HG02970 (cell line): ENCODE results near the gene SPINT2.
"Not testable (repeated sequence)": the region's sequence is repeated elsewhere in the genome, so short reads cannot be mapped to it uniquely, and the experiment has no call there.

Experiments
- ATAC-seq: cut with Tn5 transposase; IDR thresholded peaks from one replicate; pipeline ENCODE4 v1.9.1; 2021; ENCODE audit warnings: mild to moderate bottlenecking, moderate library complexity, moderate number of reproducible peaks; ENCODE audit not compliant: unreplicated experiment, low FRiP score

The SPINT2 gene, protein sequence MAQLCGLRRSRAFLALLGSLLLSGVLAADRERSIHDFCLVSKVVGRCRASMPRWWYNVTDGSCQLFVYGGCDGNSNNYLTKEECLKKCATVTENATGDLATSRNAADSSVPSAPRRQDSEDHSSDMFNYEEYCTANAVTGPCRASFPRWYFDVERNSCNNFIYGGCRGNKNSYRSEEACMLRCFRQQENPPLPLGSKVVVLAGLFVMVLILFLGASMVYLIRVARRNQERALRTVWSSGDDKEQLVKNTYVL

DNA sequence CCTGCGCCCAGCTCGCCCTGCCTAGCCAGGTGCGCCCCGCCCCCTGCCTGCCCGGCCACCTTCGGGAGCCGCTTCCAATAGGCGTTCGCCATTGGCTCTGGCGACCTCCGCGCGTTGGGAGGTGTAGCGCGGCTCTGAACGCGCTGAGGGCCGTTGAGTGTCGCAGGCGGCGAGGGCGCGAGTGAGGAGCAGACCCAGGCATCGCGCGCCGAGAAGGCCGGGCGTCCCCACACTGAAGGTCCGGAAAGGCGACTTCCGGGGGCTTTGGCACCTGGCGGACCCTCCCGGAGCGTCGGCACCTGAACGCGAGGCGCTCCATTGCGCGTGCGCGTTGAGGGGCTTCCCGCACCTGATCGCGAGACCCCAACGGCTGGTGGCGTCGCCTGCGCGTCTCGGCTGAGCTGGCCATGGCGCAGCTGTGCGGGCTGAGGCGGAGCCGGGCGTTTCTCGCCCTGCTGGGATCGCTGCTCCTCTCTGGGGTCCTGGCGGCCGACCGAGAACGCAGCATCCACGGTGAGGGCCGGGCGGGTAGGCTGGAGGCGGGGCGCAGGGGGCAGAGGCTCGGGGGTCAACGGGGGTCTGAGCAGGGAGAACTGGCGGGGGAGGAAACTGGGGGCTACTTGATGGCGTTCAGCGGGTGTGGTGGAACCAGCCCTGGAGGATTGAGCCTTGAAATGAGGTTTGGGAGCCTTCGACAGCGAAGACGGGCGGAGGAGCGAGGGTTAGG, at the start of gene SPINT2:
TSS of gene SPINT2 (plus strand) at position 88 of the 727 bp plus-strand sequence. CDS start at position 408, 320 bp downstream.
- no peak for ATAC-seq

DNA sequence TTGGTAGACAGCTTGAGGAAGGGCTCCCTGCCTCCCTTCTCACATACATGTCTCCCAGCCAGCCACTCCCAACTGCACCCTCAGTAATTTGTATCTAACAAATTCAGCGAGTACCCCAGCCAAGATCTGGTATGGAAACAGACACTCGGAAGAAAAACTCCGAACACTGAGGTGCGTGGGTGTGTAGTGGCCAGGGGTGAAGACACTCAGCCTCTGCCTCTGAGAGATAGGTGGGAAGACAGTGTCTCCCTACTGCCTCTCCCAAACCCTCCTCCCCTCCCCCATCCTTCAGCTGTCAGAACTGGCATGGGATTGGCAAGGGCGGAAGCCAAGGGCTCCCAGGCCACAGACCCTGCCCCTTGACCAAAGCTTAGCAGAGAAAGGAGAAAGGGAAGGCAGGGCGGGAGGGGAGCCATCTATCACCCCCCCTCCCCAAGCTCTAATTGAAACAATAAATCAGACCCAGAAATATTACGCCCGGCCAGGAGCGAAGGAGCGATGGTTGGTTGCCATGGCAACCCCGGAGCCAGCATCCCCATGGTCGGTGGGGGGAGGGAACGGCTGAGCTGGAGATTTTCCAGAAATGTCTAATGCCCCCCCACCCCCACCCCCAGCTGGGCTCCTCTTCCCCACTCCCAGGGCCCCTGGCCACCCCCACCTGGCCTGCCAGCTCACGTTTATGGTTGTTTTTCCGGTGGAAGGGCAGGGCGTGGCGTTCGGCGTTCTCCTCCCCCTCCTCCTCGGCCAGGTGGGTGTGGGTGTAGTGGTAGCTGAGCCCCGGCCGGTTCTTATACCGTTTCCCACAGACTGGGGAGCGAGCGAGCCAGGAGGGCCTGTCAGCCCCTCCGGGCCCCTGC, 47.4 kb upstream of the SPINT2 start:
- no peak for ATAC-seq

DNA sequence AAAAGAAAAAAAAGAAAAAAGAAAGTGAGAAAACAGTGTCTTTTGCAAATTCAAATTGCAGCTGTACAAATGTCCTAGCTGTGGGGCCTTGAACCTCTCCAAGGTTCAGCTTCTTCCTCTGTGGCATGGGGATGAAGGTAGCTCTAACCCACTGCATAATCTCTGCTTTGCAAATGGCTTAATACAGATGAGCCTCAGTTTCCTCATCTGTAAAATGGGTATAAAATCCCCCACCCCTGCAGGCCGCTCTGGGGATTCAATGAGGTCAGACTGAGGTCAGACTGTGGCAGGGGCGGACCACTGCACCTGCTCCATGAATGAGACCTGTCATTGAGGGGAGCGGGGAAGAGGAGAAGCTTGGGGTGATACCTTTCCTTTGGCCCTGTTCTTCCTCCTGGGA, 46.2 kb upstream of the SPINT2 start:
- no peak for ATAC-seq

DNA sequence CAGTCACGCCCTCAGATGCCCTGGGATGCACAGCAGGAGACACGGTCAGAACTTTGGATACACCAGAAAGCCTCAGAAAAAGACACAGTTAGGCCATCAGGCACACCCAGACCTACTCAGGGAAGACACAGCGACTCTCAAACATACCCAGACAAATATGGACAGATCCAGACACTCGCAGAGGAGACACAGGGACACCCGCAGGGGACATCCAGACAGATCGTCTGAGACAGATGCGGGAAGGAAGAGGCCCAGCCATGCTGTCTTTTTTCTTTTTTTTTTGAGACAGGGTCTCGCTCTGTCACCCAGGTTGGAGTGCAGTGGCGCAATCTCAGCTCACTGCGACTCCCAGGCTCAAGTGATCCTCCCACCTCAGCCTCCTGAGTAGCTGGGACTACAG, 45.2 kb upstream of the SPINT2 start:
- ATAC-seq: no peak

DNA sequence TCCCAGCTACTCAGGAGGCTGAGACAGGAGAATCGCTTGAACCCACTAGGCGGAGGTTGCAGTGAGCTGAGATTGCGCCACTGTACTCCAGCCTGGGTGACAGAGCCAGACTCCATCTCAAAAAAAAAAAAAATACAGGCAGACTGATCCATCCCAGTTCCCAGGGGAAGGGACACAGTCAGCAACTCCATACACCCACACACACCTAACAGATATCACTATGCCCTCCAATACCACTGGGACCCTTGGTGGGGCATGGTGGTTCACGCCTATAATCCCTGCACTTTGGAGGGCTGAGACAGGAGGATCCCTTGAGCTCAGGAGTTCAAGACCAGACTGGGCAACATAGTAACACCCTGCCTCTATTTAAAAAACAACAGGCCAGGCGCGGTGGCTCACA, 43.0 kb upstream of the SPINT2 start:
- no peak for ATAC-seq

DNA sequence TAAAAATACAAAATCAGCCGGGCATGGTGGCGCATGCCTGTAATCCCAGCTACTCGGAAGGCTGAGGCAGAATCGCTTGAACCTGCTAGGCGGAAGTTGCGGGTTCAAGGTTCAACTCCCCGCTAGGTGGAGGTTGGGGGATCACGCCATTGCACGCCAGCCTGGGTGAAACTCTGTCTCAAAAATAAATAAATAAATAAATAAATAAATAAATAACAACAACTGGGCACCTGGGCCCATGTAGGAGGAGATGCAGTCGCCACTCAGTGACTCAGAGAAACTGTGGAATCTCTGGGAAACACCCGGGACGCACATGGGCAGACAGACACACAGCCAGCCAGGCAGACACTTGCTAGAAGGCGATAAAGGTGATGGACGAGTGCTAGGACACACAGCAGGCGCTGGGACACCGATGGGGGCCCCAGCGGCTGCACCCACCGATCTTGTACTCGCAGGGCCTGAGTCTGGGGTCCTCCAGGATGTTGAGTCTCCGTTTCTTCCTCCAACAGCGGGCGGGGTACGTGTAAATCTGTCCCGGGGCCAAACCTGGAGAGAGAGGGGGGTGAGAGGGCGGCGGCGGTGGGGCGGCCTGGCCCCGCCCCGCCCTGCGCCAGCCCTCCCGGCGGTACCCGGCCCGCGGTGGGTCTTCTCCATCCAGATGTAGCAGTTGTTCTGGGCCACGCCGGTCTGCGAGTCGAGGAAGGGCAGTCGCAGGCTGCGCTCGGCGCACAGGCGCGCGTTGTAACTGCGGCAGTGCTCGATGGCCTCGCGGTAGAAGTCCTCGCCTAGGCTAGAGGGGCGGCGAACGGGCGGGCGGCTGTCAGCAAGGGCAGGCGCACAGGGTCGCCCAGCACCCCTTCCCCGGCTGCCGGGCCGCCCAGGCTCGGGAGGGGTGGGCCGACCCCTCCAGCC, 42.2 kb upstream of the SPINT2 start:
- ATAC-seq: no peak

DNA sequence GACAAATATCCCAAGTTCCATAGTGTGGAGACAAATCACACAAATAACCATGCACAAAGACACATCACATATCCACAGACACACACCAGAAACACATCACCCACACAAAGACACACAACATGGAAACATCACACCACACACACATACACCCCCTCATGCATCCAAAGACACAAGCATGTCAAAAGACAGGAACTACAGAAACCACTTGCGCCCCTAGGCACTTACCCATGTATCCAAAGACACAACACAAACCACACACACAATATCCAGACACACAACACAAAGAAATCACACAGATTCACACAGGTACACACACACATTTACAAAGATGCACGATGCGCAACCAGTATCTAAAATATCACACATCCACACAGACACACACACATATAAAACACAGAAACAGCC, 41.3 kb upstream of the SPINT2 start:
- ATAC-seq: no peak

DNA sequence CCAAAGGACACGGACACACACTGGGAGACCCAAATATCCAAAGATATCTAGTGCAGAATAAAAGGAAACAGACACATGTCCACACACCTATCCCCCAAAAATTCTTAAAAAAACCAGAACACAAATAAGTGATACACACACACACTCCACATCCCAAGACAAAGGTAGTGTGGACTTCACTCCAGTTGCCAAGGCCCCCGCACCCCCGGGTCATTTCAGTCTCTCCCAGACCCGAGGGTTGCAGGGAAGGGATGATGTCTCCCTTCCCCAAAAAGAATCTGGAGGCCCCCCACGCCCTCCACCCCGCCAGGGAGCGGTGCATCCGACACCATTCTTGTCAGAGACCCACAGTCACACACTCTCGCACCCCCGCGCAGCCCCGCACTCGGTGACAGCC, 40.8 kb upstream of the SPINT2 start:
- ATAC-seq: no peak

DNA sequence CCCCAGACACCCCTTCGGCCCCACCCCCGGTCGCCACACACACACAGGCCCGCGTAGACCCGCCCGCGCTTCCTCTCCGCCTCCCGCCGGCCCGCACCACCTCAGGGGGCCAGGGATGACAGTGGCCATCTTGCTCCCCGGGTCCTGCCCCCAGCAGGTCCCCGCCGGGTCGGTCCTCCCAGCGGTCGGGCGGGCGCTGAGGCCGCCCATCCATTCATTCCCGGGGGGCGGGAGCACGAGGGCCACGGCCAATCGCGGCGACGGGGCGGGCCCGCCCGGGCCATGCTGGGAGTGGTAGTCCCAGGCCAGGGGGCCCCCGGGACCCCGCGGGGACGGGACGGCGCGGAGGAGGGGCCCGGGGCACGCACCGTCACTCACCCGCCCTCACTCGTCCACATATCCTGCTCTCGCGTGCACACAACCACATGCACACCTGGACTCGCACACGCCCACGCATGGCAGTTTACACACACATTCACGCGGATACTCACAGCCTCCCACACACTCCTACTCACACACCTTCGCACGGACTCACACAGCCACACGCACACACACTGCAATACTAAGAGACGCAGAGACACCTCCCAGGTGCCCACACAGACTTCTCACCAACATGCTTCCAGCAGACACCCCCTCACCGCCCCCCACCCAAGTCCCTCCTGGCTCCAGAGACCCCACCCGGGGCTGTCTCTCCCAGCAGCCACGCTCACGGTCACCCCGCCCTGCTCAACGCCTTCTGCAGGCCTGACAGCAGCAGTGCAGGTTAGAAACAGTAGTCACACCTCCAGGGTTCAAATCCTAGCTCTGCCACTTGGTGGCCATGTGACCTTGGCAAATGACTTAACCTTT, 40.1 kb upstream of the SPINT2 start, which contains the start of gene DPF1:
TSS of gene DPF1 (minus strand) at position 209 of the 849 bp plus-strand sequence. CDS start at position 129, 80 bp downstream.
- ATAC-seq: no peak

DNA sequence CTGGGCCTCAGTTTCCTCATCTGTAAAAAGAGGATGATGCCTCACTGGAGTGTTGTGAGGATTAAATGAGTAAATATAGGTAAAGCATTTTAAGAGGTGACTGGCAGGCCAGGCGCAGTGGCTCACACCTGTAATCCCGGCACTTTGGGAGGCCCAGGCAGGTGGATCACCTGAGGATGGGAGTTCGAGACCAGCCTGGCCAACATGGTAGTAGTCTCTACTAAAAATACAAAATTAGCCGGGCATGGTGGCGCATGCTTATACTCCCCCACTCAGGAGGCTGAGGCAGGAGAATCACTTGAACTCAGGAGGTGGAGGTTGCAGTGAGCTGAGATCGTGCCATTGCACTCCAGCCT, 39.5 kb upstream of the SPINT2 start:
- not testable (repeated sequence) for ATAC-seq

DNA sequence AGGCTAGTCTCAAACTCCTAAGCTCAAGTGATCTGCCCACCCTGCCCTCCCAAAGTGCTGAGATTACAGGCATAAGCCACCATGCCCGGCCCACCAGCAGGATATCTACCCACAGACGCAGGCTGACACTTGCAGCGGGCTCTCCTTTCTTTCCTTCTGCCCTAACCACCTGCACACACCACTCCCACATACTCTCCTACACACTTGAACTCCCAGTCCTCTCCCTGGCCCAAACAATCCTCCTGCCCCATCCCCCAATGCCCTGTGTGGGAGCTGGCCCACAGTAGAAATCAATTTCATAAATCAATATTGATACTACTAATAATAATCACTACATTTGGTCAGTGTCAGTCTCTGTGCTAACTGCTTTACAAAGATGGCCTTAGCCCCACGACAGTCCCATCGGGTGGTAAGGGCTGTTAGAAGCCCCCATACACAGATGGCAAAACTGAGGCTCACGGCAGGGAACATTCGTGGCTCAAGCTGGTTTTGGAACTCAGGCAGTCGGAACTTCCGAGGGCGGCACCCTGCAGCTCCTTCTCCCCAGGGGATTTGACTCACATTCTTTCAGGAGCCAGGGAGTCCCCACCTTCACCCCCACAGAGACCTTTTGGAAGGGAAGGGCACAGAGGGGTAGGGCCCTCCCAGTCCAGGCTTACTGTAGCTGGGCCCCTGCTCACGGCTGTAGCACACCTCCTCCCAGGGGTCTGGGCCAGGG, 36.9 kb upstream of the SPINT2 start:
- ATAC-seq: no peak

DNA sequence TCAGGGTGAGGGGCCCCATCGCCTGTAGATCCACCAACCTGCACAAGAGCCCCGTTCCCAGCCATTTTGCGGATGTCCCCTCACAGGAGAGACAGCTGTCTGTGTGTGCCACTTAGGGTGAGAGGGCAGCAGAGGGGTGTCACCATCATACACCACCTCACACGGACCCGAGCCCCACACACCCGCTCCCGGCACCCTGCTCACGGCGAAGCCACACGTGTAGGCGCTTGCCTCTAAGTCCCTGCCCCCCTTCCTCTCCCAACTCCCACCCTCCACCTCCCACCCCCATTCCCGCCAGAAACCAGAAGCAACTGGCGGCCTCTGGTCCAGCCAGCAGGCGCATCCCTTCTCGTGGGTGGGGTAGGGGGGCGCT, 36.4 kb upstream of the SPINT2 start:
- ATAC-seq: no peak

DNA sequence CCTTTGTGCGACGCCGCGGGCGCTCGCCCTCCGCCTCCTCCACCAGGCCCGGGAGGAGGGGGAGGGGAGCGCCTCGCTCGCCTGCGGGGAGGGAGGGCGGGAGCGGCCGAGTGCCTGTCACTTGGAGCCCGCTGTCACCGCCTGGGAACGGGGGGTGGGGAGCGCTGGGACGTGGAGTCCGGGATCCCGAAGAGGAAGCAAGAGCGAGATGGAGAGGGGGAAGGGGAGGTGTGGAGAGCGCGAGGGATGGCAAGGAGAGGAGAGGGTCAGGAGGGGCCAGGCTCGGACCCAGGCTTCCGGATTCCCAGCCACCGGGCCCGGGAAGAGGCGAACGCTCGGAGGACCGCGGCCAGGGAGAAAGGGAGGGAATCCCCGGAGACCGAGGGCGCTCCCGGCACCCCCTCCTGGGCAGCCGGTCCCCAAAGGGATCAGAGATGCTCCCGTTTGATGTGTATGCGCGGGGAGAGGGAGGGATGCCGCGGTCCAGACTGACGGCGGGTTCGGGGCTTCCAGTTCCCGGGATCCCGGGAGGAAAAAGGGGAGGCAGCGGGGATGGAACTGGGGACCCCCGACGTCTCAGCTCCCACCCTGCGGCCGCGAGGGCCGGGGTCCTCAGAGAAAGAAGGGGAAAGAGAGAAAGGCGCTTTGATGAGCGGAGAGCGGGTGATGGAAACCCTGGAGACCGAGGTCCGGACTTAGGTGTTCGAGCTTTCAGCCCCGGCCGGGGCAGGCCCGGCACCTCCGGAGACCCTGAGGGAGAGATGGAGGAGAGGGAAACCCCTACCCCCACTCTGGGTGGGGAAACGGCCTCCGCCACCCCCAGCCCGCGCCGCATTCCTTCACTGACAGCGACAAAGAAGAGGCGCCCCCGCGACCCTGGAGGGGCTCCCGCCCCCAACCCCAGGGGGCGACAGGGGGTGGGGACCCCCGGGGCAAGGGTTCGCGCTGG, 35.6 kb upstream of the SPINT2 start:
- ATAC-seq: no peak

DNA sequence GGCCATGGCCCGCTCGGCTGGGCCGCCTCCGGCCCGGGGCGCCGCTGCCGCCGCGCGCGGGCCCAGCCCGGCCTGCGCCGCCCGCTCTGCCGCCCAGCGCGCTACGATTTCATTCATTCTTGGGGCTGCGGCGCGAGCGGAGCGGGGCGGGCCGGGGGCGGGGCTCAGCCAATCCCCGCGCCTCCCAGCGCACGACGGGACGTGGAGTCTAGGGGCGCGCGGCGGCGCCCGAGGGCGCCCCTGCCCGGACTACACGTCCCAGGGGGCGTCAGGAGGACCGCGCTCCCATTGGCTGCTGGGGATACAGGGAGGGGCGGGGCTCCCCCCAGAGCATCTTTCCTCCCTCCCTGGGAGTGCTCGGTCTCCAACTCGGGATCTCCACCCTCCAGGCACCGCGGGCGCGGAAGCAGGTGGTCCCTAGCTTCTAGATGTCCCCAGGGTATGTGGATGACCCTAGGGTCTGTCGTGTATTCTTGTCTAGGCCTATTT, 34.7 kb upstream of the SPINT2 start:
- peak; percentile 65 for ATAC-seq

DNA sequence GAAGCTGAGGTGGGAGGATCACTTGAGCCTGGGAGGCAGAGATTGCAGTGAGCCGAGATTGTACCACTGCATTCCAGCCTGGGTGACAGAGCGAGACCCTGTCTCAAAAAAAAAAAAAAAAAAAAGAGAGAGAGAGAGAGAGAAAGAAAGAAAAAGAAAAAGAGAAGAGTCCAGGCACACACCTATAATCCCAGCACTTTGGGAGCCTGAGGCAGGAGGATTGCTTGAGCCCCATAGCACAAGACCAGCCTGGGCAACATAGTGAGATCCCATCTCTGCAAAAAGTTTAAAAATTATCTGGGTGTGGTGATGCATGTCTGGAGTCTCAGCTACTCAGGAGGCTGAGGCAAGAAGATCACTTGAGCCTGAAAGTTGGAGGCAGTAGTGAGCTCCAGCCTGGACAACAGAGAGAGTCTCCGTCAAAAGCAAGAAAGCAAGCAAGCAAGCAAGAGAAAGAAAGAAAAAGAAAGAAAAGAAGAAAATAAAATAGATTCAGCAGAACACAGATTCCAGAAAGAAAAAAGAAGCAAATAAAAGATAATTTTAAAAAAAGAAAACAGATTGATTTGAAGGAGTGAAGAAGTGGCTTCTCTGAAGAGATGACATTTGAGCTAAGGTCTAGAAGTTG, 33.8 kb upstream of the SPINT2 start:
- ATAC-seq: not testable (repeated sequence)

DNA sequence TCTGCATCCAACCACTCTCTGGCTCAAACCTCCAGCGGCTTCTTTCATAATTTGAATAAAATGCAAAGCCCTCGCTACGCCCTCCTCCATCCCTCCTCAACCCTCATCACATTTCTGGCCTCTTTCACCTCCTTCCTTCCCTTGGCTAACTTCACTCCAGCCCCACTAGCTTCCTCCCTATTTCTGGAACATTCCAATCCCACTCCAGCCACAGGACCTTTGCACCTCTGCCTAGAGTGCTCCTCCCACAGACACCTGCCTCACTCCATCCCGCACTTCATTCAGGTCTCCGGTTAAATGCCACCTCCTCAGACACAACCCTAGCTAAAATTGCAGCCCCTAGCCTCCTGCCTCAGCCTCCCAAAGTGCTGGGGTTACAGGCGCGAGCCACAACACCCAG, 32.5 kb upstream of the SPINT2 start:
- no peak for ATAC-seq

DNA sequence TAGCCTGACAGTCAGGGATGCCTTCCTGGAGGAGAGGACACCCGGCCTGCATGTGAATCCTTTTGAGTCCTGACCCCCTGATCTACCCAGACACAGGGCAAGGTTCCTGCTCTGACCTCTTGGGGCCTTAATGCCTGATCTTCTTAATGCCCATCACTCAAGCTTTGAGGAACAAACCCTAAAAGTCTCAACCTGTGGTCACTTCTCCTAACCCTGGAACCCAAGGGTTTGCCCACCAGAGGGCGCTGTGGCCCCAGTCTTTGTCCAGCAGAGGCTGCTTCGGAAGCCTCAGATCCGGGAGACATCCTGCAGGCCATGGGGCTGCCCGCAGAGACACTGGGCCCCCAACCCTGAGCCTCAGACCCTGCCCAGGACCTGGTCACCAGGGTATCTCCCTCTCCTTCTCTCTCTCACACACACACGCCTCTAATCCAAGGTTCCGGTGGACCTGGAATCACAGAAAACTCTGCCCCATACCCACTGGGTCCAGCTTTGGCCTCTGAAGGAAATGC, 30.6 kb upstream of the SPINT2 start:
- no peak for ATAC-seq
